Fibroblast of pulmonary artery (primary cell): ENCODE data around the gene IGF1.
"Not testable (repeated sequence)": the region's sequence is repeated elsewhere in the genome, so short reads cannot be mapped to it uniquely, and the experiment has no call there.

Source experiments
- DNase-seq: peaks from one replicate; pipeline ENCODE4 v3.0.0-alpha.2; 2010; ENCODE audit warnings: low read depth
- H3K4me3 ChIP-seq: replicated peaks from 2 replicates; pipeline ENCODE4 v1.5.1; 2011; ENCODE audit warnings: low read depth, mild to moderate bottlenecking, control low read depth, low read length, moderate library complexity
- TF ChIP-seq, protein P1 (sequence below): IDR thresholded peaks from 2 replicates; pipeline ENCODE4 v1.5.1; 2011; ENCODE audit warnings: mild to moderate bottlenecking, control low read depth, low read length, inconsistent platforms; ENCODE audit errors: missing control alignments

The IGF1 gene

GRCh38 chr12:102356690-102357089, 123.7 kb downstream of the IGF1 start:
- DNase-seq = no peak
- no peak overlapping the region for H3K4me3 ChIP-seq
- TF ChIP-seq, protein P1, sequence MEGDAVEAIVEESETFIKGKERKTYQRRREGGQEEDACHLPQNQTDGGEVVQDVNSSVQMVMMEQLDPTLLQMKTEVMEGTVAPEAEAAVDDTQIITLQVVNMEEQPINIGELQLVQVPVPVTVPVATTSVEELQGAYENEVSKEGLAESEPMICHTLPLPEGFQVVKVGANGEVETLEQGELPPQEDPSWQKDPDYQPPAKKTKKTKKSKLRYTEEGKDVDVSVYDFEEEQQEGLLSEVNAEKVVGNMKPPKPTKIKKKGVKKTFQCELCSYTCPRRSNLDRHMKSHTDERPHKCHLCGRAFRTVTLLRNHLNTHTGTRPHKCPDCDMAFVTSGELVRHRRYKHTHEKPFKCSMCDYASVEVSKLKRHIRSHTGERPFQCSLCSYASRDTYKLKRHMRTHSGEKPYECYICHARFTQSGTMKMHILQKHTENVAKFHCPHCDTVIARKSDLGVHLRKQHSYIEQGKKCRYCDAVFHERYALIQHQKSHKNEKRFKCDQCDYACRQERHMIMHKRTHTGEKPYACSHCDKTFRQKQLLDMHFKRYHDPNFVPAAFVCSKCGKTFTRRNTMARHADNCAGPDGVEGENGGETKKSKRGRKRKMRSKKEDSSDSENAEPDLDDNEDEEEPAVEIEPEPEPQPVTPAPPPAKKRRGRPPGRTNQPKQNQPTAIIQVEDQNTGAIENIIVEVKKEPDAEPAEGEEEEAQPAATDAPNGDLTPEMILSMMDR = no peak

GRCh38 chr12:102354281-102354680, 126.1 kb downstream of the IGF1 start:
- DNase-seq, H3K4me3 ChIP-seq: not testable (repeated sequence)

DNA sequence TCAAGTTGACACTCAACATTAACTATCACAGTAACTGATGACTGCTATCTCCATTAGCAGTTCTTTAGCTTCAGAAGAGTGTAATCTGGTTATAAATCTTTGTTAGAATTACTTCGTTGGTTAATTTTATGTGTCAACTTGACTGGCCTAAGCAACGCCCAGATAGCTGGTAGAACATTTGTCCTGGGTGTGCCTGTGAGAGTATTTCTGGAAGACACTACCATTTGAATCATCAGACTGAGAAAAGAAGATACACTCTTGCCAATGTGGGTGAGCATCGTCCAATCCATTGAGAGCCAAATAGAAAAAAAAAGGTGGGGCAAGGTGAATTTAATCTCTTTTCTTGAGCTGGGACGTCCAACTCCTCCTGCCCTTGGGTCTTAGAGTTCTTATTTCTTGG, 129.0 kb downstream of the IGF1 start:
- H3K4me3 ChIP-seq = no peak overlapping the region
- TF ChIP-seq, protein P1 = no peak
- no peak for DNase-seq

- H3K4me3 ChIP-seq = no peak overlapping the region
- TF ChIP-seq, protein P1 = no peak
- no peak for DNase-seq
Observed at GRCh38 chr12:102350070-102350469, 130.3 kb downstream of the IGF1 start.

DNA sequence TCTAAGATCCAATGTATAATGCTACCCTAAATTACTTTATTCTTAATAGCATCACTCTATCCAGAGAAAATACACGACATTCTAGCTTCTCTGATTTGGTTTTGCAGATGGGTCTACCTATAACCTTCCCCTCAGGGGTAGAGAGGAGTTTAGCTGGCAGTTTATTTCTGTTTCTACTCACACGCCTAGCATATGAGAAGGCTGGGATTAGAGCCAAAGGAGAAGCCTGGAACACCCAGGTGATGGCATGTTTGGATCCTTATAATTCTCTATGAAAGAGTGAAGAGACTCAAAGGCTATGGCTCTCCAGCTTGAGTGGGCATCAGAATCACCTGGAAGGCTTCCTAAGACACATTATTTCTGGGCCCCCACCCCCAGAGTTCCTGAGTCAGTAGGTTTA, 131.3 kb downstream of the IGF1 start:
- no peak for DNase-seq
- no peak overlapping the region for H3K4me3 ChIP-seq
- TF ChIP-seq, protein P1 = no peak

DNA sequence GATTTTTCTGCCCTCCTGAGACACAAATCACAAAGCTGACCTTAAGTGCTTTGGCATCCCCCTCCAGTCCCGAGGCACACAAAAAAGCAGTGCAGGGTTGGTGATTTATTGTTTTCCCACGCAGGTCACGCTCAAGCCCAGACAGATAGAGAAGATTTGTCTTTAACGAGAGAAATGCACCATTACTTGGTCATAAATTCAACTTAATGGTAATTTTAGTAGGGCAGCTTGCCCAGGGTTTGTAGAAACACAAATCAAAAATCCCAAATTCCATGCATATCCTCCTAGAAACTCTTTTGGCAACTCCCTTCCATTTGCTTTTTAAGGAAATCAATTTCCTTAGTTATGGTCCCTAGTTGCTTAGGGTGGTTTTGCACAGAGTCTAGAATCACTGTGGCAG, 132.6 kb downstream of the IGF1 start:
- H3K4me3 ChIP-seq = no peak overlapping the region
- DNase-seq = no peak
- TF ChIP-seq, protein P1 = no peak
